K562 (cell line): ENCODE results near the gene FAM120B. TPM values are rescaled to one million over a fixed set of nuclear protein-coding genes. Genes with fewer than 3 reads are reported as not detected.

ENCODE experiments used
- ARID3A ChIP-seq: IDR thresholded peaks from 2 replicates; pipeline ENCODE4 v1.6.1; 2012; ENCODE audit warnings: low read depth, low read length, improper control_type of control experiment, borderline replicate concordance
- C11orf30 ChIP-seq: fragments of 450-650 bp; IDR thresholded peaks from 2 replicates; pipeline ENCODE4 v1.6.1; 2016; ENCODE audit warnings: low read depth, mild to moderate bottlenecking
- CSDE1 ChIP-seq, 2 experiments: fragments of 450-650 bp; IDR thresholded peaks; 2 replicates each; pipeline ENCODE4 v1.6.1; 2016; ENCODE audit warnings: mild to moderate bottlenecking in 1 of 2
- JUND ChIP-seq, 2 experiments: IDR thresholded peaks; 2 replicates in 1 of 2; 3 replicates in 1 of 2; pipeline ENCODE4 v1.6.1; 2011; ENCODE audit warnings: borderline replicate concordance in 2 of 2, low read depth in 2 of 2, low read length in 2 of 2, improper control_type of control experiment in 1 of 2, missing biosample characterization in 1 of 2, missing genetic modification characterization in 1 of 2, missing genetic modification reagents in 1 of 2
- KDM1A ChIP-seq, 2 experiments: fragments of 450-650 bp; IDR thresholded peaks; 2 replicates each; pipeline ENCODE4 v1.6.1; 2016; ENCODE audit warnings: mild to moderate bottlenecking in 2 of 2
- MTA1 ChIP-seq: fragments of 450-650 bp; IDR thresholded peaks from 2 replicates; pipeline ENCODE4 v1.6.1; 2017; ENCODE audit warnings: borderline replicate concordance
- MTA2 ChIP-seq: fragments of 450-650 bp; IDR thresholded peaks from 2 replicates; pipeline ENCODE4 v1.6.1; 2016; ENCODE audit warnings: low read depth
- PML ChIP-seq: IDR thresholded peaks from 2 replicates; pipeline ENCODE4 v1.6.1; 2012; ENCODE audit warnings: low read length, inconsistent platforms
- RBM34 ChIP-seq: fragments of 200-400 bp; formaldehyde crosslinking; IDR thresholded peaks from 2 replicates; pipeline ENCODE4 v1.6.1; 2018; ENCODE audit warnings: low read length, borderline replicate concordance; ENCODE audit not compliant: insufficient read depth
- XRCC5 ChIP-seq: fragments of 200-400 bp; formaldehyde crosslinking; IDR thresholded peaks from 2 replicates; pipeline ENCODE4 v1.6.1; 2017; ENCODE audit warnings: low read depth, mild to moderate bottlenecking, low read length
- ZFP91 ChIP-seq: sonication (generic); formaldehyde crosslinking; IDR thresholded peaks from 2 replicates; pipeline ENCODE4 v1.8.0; 2022; ENCODE audit warnings: mild to moderate bottlenecking, missing genetic modification reagents
- ZNF133 ChIP-seq: fragments of 250-450 bp; sonication (Bioruptor Pico); IDR thresholded peaks from 2 replicates; pipeline ENCODE4 v1.4.0; 2020; ENCODE audit warnings: mild to moderate bottlenecking
- ZNF79 ChIP-seq: fragments of 250-450 bp; sonication (Bioruptor Pico); IDR thresholded peaks from 2 replicates; pipeline ENCODE4 v1.4.0; 2020; ENCODE audit warnings: low read depth, mild to moderate bottlenecking, moderate library complexity
- polyA plus RNA-seq, 8 experiments: library from polyadenylated mRNA; depleted of rRNA in 4 of 8; stranded (reverse) in 5 of 8; unstranded in 3 of 8; fragments of >200 nt; fragmentation: Nextera tagmentation in 2 of 8; fragmentation: Illumina TruSeq in 1 of 8; extraction: Ambion mirVana in 2 of 8; extraction: Trizol in 1 of 8; gene quantifications; 2 replicates each; pipeline versions ENCODE4 v1.2.1 to v1.2.3, GENCODE V29; 2011 to 2014; ENCODE audit warnings: inconsistent platforms in 1 of 8, missing spikeins in 1 of 8
- total RNA-seq, 7 experiments: library from RNA; depleted of rRNA in 6 of 7; stranded (reverse); fragments of >200 nt in 6 of 7; fragmentation: Illumina TruSeq in 2 of 7; extraction: Trizol in 2 of 7; gene quantifications; 2 replicates each; pipeline versions ENCODE4 v1.2.1 to v1.2.3, GENCODE V29; 2011 to 2021; ENCODE audit warnings: low replicate concordance in 1 of 7
- TF ChIP-seq, protein P1 (sequence below): fragments of 450-650 bp; IDR thresholded peaks from 2 replicates; pipeline ENCODE4 v1.6.1; 2017; ENCODE audit warnings: antibody characterized with exemption, mild to moderate bottlenecking
- TF ChIP-seq, protein P2 (sequence below): fragments of 250-450 bp; sonication (Bioruptor Pico); IDR thresholded peaks from 2 replicates; pipeline ENCODE4 v1.8.0; 2021; ENCODE audit warnings: moderate library complexity, mild to moderate bottlenecking, inconsistent platforms
- TF ChIP-seq, protein P3 (sequence below): fragments of 450-650 bp; formaldehyde crosslinking; IDR thresholded peaks from 2 replicates; pipeline ENCODE4 v1.4.0; 2022; ENCODE audit warnings: missing genetic modification characterization

FAM120B gene
- total and polyA plus RNA-seq, 9 of the 15 experiments (the other 6 are each of a cell fraction or from before 2014, with no cell fraction given), result 3.5 to 22.6 (median 14.7) TPM

DNA sequence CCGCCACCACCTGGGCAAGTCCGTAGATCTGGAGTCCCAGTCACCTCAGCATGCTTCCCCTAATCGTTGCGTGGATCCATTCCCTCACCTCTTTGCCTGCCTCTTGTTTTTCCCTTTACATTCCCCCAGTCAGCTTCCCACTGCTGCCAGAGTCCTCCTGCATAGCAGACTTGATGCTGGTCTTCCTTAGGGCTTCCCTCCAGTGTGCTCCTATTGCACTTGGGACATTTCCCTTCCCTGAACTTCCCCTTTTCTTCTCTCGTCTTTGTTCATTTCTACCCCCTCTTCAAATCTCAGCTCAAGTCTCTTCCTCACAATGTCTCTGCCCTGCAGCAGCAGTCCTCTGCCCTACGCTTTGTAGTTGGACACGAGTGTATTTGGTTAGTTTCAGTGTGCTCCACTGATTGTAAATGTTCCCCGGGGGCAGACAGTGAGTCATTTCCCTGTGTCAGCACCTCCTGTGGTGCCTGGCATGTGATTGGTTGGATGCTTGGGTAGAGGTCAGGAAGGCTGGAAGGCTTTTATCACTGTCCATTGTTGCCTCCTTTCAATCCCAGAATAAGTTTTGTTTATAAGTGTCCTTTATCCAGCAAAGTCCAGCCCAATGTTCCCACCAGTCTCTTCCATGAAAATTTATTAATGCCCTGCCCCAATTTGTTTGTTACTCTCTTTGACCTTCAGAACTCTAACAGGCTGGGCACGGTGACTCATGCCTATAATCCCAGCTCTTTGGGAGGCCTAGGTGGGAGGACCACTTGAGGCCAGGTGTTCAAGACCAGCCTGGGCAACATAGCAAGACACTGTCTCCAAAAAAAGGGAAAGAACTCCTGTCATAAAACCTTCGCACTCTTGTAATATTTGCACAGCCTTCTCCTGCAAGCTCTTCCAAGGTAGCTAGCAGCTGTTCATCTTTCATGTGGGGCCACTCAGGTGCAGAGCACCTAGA lies 38.3 kb downstream of the FAM120B start (continued):
- TF ChIP-seq, protein P1, sequence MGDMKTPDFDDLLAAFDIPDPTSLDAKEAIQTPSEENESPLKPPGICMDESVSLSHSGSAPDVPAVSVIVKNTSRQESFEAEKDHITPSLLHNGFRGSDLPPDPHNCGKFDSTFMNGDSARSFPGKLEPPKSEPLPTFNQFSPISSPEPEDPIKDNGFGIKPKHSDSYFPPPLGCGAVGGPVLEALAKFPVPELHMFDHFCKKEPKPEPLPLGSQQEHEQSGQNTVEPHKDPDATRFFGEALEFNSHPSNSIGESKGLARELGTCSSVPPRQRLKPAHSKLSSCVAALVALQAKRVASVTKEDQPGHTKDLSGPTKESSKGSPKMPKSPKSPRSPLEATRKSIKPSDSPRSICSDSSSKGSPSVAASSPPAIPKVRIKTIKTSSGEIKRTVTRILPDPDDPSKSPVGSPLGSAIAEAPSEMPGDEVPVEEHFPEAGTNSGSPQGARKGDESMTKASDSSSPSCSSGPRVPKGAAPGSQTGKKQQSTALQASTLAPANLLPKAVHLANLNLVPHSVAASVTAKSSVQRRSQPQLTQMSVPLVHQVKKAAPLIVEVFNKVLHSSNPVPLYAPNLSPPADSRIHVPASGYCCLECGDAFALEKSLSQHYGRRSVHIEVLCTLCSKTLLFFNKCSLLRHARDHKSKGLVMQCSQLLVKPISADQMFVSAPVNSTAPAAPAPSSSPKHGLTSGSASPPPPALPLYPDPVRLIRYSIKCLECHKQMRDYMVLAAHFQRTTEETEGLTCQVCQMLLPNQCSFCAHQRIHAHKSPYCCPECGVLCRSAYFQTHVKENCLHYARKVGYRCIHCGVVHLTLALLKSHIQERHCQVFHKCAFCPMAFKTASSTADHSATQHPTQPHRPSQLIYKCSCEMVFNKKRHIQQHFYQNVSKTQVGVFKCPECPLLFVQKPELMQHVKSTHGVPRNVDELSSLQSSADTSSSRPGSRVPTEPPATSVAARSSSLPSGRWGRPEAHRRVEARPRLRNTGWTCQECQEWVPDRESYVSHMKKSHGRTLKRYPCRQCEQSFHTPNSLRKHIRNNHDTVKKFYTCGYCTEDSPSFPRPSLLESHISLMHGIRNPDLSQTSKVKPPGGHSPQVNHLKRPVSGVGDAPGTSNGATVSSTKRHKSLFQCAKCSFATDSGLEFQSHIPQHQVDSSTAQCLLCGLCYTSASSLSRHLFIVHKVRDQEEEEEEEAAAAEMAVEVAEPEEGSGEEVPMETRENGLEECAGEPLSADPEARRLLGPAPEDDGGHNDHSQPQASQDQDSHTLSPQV, result no peak
- TF ChIP-seq ZNF79 (CRISPR knock-in tag) (no peak), MTA1 (no peak), CSDE1 (IDR thresholded peaks at IDR 0.05) (no peak), ZNF133 (CRISPR knock-in tag) (no peak), PML (no peak), ARID3A (no peak), JUND (IDR thresholded peaks at IDR 0.05; ENCODE audit: borderline replicate concordance, low read depth, low read length) (peak; percentile 33; the same call in 1 of the 2 replicates), JUND (tag; IDR thresholded peaks at IDR 0.05; ENCODE audit: borderline replicate concordance, low read depth, low read length) (no peak), RBM34 (no peak), XRCC5 (no peak), C11orf30 (peak; percentile 67), MTA2 (no peak), ZFP91 (CRISPR knock-in tag) (no peak), KDM1A (IDR thresholded peaks at IDR 0.05) (peak; percentile 46 to 70; a peak in 3 of 4 replicates)
- TF ChIP-seq, protein P2, sequence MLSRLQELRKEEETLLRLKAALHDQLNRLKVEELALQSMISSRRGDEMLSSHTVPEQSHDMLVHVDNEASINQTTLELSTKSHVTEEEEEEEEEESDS (CRISPR knock-in tag), result no peak
- TF ChIP-seq, protein P3, sequence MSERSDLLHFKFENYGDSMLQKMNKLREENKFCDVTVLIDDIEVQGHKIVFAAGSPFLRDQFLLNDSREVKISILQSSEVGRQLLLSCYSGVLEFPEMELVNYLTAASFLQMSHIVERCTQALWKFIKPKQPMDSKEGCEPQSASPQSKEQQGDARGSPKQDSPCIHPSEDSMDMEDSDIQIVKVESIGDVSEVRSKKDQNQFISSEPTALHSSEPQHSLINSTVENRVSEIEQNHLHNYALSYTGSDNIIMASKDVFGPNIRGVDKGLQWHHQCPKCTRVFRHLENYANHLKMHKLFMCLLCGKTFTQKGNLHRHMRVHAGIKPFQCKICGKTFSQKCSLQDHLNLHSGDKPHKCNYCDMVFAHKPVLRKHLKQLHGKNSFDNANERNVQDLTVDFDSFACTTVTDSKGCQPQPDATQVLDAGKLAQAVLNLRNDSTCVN, result no peak
